ENCODE measurements around the gene WFDC2.

DNA sequence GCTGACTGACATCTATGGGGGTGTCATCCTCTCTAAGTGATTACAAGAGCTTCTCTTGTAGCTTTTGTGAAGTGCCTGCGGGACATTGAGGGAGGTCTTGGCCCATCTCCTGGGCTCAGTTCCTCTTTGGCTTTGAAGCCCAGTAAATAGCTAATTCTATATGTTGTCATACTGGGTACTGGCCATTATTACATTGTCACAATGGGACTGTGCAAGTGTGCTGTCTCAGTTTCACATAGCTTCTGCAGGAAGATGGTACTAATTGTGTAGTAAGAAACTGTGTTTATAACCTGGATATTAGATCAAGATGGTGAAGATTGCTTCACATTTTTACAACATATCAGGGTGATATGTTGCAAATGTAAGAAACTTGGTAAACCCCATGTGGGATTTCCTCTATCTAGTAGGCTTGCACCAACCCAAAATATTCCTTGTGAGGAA, 26.0 kb downstream of the WFDC2 start:
- TF ChIP-seq, protein P1, sequence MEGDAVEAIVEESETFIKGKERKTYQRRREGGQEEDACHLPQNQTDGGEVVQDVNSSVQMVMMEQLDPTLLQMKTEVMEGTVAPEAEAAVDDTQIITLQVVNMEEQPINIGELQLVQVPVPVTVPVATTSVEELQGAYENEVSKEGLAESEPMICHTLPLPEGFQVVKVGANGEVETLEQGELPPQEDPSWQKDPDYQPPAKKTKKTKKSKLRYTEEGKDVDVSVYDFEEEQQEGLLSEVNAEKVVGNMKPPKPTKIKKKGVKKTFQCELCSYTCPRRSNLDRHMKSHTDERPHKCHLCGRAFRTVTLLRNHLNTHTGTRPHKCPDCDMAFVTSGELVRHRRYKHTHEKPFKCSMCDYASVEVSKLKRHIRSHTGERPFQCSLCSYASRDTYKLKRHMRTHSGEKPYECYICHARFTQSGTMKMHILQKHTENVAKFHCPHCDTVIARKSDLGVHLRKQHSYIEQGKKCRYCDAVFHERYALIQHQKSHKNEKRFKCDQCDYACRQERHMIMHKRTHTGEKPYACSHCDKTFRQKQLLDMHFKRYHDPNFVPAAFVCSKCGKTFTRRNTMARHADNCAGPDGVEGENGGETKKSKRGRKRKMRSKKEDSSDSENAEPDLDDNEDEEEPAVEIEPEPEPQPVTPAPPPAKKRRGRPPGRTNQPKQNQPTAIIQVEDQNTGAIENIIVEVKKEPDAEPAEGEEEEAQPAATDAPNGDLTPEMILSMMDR (IDR thresholded peaks at IDR 0.05; ENCODE audit: insufficient read depth, low read length, poor library complexity, severe bottlenecking) = no peak
- TF ChIP-seq EZH2phosphoT487 (conservative IDR thresholded peaks at IDR 0.05; ENCODE audit: low read length) = no peak

Data from SU-DHL-6 (cell line).